Thyroid gland (tissue), 4 donors: ENCODE measurements around the gene SLC28A1.

Experiments used
- CTCF ChIP-seq, 6 experiments: fragments of 200-600 bp in 3 of 6; fragments of 450-650 bp in 3 of 6; sonication (generic) in 3 of 6; IDR thresholded peaks; one replicate each; pipeline ENCODE4 v1.5.1; 2016 to 2019; ENCODE audit warnings: antibody characterized with exemption in 6 of 6, mild to moderate bottlenecking in 2 of 6, inconsistent platforms in 1 of 6, moderate library complexity in 1 of 6
- POLR2A ChIP-seq, 2 donors: fragments of 450-650 bp; IDR thresholded peaks; one replicate each; pipeline ENCODE4 v1.6.1; 2017; ENCODE audit warnings: antibody characterized with exemption in 2 of 2, mild to moderate bottlenecking in 2 of 2, moderate library complexity in 1 of 2

- TF ChIP-seq POLR2A (IDR thresholded peaks at IDR 0.05) (no peak), CTCF (IDR thresholded peaks at IDR 0.05) (no peak)
Measured at GRCh38 chr15:84893607-84894006, 9.1 kb downstream of the SLC28A1 start.
